PC-3 (cell line): ENCODE measurements around the gene PCDH9.

ENCODE experiments used
- CTCF ChIP-seq: fragments of 300-600 bp; sonication (generic); conservative IDR thresholded peaks from 2 replicates; pipeline ENCODE4 v1.5.1; 2017; ENCODE audit warnings: antibody characterized with exemption, low read depth, mild to moderate bottlenecking, low read length
- EZH2 ChIP-seq: fragments of 300-600 bp; sonication (generic); IDR thresholded peaks from one replicate; pipeline ENCODE4 v1.6.1; 2017; ENCODE audit warnings: antibody characterized with exemption, mild to moderate bottlenecking, low read length; ENCODE audit not compliant: unreplicated experiment

- TF ChIP-seq CTCF (no peak), EZH2 (no peak)
Observed at GRCh38 chr13:67036699-67037457, 193.3 kb downstream of the PCDH9 start.
